OCI-LY7 (cell line): Measurements from ENCODE around the gene VPS4A. TPM values are rescaled to one million over a fixed set of nuclear protein-coding genes. Genes with fewer than 3 reads are reported as not detected.
"Not testable (repeated sequence)": the region's sequence is repeated elsewhere in the genome, so short reads cannot be mapped to it uniquely, and the experiment has no call there.

ENCODE experiments used
- BruUV-seq: library from RNA; stranded (reverse); fragments of 400-500 nt; replicated peaks from 2 replicates; lab custom pipeline; 2021; lab: Mats Ljungman, UMichigan
- CTCF ChIA-PET: fragments of 300-600 bp; sonication (Branson Sonifier 250); formaldehyde crosslinking; loops from one replicate; lab custom pipeline; 2022; ENCODE audit warnings: antibody characterized with exemption; ENCODE audit not compliant: unreplicated experiment; lab: Charles Lee
- POLR2A ChIA-PET: fragments of 300-600 bp; sonication (Branson Sonifier 250); formaldehyde crosslinking; loops from one replicate; lab custom pipeline; 2022; ENCODE audit warnings: antibody characterized with exemption; lab: Charles Lee
- DNase-seq: peaks from one replicate; pipeline ENCODE4 v3.0.0-alpha.2; 2015; ENCODE audit warnings: low spot score
- H2AFZ ChIP-seq: fragments of 200-600 bp; sonication (generic), shearing (Covaris generic); 2 replicates; pipeline ENCODE4 v1.6.1; 2014; ENCODE audit warnings: mild to moderate bottlenecking, antibody characterized with exemption, low read length, moderate library complexity
- H3K27ac ChIP-seq: fragments of 200-600 bp; sonication (generic); 2 replicates; pipeline ENCODE4 v1.5.1; 2014; ENCODE audit warnings: mixed run types, low read depth, mild to moderate bottlenecking, moderate library complexity, low read length, inconsistent platforms; ENCODE audit not compliant: poor library complexity, severe bottlenecking
- H3K36me3 ChIP-seq: fragments of 200-600 bp; sonication (generic); 2 replicates; pipeline ENCODE4 v1.6.1; 2014; ENCODE audit warnings: mild to moderate bottlenecking, antibody characterized with exemption, low read length, moderate library complexity, mixed read lengths; ENCODE audit not compliant: insufficient read depth
- H3K4me1 ChIP-seq: fragments of 200-600 bp; sonication (generic); 2 replicates; pipeline ENCODE4 v1.5.1; 2014; ENCODE audit warnings: mild to moderate bottlenecking, low read length; ENCODE audit not compliant: insufficient read depth, poor library complexity, severe bottlenecking
- H3K4me2 ChIP-seq: fragments of 200-600 bp; sonication (generic); 2 replicates; pipeline ENCODE4 v1.6.1; 2014; ENCODE audit warnings: mild to moderate bottlenecking, low read length
- H3K4me3 ChIP-seq: fragments of 200-600 bp; sonication (generic); 2 replicates; pipeline ENCODE4 v1.5.1; 2014; ENCODE audit warnings: mild to moderate bottlenecking, low read depth, low read length; ENCODE audit not compliant: poor library complexity, severe bottlenecking
- H3K79me2 ChIP-seq: fragments of 200-600 bp; sonication (generic); 2 replicates; pipeline ENCODE4 v1.6.1; 2016; ENCODE audit warnings: low read depth, mild to moderate bottlenecking, low read length, moderate library complexity, mixed read lengths; ENCODE audit not compliant: insufficient read depth
- H3K9me2 ChIP-seq: fragments of 200-600 bp; sonication (generic); 2 replicates; pipeline ENCODE4 v1.6.1; 2016; ENCODE audit warnings: mild to moderate bottlenecking, low read length, mixed read lengths; ENCODE audit not compliant: insufficient read depth
- H3K9me3 ChIP-seq: fragments of 200-600 bp; sonication (generic); 2 replicates; pipeline ENCODE4 v1.6.1; 2014; ENCODE audit warnings: mild to moderate bottlenecking, mixed run types, low read length, mixed read lengths
- H4K20me1 ChIP-seq: fragments of 200-600 bp; sonication (generic); 2 replicates; pipeline ENCODE4 v1.6.1; 2014; ENCODE audit warnings: mild to moderate bottlenecking, antibody characterized with exemption, low read length, moderate library complexity, mixed read lengths; ENCODE audit not compliant: insufficient read depth
- EZH2phosphoT487 ChIP-seq: fragments of 200-600 bp; sonication (generic); IDR thresholded peaks from 2 replicates; pipeline ENCODE4 v1.6.1; 2018; ENCODE audit warnings: low read depth, borderline replicate concordance, mild to moderate bottlenecking, mixed run types, antibody characterized with exemption, low read length, moderate library complexity, mixed read lengths
- intact Hi-C: fragments of 100-400 bp; cut with micrococcal nuclease; formaldehyde crosslinking; loops from one replicate; pipeline ENCODE4 v1.10.0; 2022; ENCODE audit not compliant: unreplicated experiment
- total RNA-seq, 2 experiments: library from RNA; depleted of rRNA in 1 of 2; stranded (reverse); fragments of >200 nt in 1 of 2; shearing (Covaris generic) in 1 of 2; gene quantifications; 2 replicates each; pipeline ENCODE4 v1.2.3, GENCODE V29; 2014 to 2022
- TF ChIP-seq, protein P1 (sequence below): fragments of 200-600 bp; sonication (generic); conservative IDR thresholded peaks from 2 replicates; pipeline ENCODE4 v1.5.1; 2014; ENCODE audit warnings: mild to moderate bottlenecking, antibody characterized with exemption, low read length, moderate library complexity, mixed read lengths

VPS4A gene
- total RNA-seq, 2 experiments from 2014 or later, result 33.3 to 33.7 TPM

DNA sequence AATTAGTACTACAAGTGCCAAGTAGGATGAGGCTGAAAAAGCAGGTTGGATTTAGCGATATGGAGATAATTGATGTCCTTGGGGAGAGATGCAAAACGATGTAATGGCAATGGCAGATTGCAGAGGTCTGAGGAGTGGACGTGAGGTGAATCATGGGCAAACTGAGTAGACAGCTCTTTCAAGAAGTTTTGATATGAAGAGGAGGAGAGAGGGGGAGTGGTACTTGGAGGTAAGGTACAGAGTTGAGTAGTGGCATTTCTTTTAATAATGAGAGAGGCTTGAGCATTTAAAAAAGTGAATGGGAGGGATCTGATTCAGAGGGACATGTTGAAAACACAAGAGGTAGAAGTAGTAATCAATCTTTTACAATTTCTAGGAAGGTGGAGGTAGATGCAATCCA is 17.7 kb upstream of the VPS4A start:
- CTCF ChIA-PET, result no interaction called here
- no TSS peak for BruUV-seq
- intact Hi-C loops, result no loop called here
- no peak for TF ChIP-seq EZH2phosphoT487
- TF ChIP-seq, protein P1, sequence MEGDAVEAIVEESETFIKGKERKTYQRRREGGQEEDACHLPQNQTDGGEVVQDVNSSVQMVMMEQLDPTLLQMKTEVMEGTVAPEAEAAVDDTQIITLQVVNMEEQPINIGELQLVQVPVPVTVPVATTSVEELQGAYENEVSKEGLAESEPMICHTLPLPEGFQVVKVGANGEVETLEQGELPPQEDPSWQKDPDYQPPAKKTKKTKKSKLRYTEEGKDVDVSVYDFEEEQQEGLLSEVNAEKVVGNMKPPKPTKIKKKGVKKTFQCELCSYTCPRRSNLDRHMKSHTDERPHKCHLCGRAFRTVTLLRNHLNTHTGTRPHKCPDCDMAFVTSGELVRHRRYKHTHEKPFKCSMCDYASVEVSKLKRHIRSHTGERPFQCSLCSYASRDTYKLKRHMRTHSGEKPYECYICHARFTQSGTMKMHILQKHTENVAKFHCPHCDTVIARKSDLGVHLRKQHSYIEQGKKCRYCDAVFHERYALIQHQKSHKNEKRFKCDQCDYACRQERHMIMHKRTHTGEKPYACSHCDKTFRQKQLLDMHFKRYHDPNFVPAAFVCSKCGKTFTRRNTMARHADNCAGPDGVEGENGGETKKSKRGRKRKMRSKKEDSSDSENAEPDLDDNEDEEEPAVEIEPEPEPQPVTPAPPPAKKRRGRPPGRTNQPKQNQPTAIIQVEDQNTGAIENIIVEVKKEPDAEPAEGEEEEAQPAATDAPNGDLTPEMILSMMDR, result no peak
- Histone ChIP-seq H3K9me3 (no peaks in the 10 kb centered on the region), H2AFZ (no peak overlapping the region), H3K79me2 (no peaks in the 10 kb centered on the region), H3K4me2 (no peak overlapping the region), H3K27ac (no peak overlapping the region), H3K4me1 (no peaks in the 10 kb centered on the region), H3K36me3 (peaks cover 4% of the 10 kb centered on the region; the same call in 1 of the 2 replicates), H3K4me3 (no peak overlapping the region), H4K20me1 (no peaks in the 10 kb centered on the region), H3K9me2 (no peaks in the 10 kb centered on the region)
- POLR2A ChIA-PET, result no interaction called here
- DNase-seq, result no peak

DNA sequence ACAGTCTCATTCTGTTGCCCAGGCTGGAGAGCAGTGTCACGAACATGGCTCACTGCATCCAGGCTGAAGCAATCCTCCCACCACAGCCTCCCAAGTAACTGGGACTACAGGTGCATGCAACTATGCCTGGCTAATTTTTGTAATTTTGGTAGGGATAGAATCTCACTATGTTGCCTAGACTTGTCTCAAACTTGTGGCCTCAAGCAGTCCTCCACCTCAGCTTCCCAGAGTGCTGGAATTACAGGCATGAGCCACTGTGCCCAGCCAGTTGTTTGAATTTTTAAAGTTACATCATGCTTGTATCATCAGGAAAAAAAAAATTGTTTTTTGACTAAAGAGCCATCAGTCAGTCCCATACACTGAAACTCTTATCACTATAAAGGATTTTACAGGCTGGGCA is 17.1 kb upstream of the VPS4A start:
- BruUV-seq, result no TSS peak
- POLR2A ChIA-PET, result no interaction called here
- no peak overlapping the region for H2AFZ ChIP-seq

DNA sequence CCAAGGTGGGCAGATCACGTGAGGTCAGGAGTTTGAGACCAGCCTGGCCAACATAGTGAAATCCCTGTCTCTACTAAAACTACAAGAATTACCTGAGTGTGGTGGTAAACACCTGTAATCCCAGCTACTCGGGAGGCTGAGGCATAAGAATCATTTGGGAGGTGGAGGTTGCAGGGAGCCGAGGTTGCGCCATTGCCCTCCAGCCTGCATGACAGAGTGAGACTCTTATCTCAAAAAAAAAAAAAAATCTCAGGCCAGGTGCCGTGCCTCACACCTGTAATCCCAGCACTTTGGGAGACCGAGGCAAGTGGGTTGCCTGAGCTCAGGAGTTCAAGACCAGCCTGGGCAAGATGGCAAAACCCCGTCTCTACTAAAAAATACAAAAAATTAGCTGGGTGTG is 14.4 kb upstream of the VPS4A start:
- H3K79me2 ChIP-seq, H3K4me3 ChIP-seq, H4K20me1 ChIP-seq, H3K9me3 ChIP-seq, H2AFZ ChIP-seq, BruUV-seq, CTCF ChIA-PET, H3K4me2 ChIP-seq, H3K9me2 ChIP-seq, DNase-seq, H3K27ac ChIP-seq, H3K4me1 ChIP-seq, intact Hi-C loops: not testable (repeated sequence)
- peaks cover 18% of the 10 kb centered on the region; the same call in 1 of the 2 replicates for H3K36me3 ChIP-seq
- POLR2A ChIA-PET, result interaction anchor here (0.7 kb wide), 1 partner anchor 26 kb away, joined by 8 read pairs; no protein-coding TSS in a partner anchor

More for the DNA sequence above, 17.1 kb upstream of the VPS4A start:
- H3K4me1 ChIP-seq, result no peaks in the 10 kb centered on the region
- DNase-seq, result no peak
- CTCF ChIA-PET, result no interaction called here
- no peaks in the 10 kb centered on the region for H3K79me2 ChIP-seq
- no peak overlapping the region for H3K4me2 ChIP-seq
- TF ChIP-seq, protein P1, result no peak
- TF ChIP-seq EZH2phosphoT487, result no peak
- intact Hi-C loops, result no loop called here
- no peaks in the 10 kb centered on the region for H3K9me2 ChIP-seq
- H3K9me3 ChIP-seq, result no peaks in the 10 kb centered on the region
- H3K27ac ChIP-seq, result no peak overlapping the region
- H4K20me1 ChIP-seq, result no peaks in the 10 kb centered on the region
- no peaks in the 10 kb centered on the region for H3K36me3 ChIP-seq
- H3K4me3 ChIP-seq, result no peak overlapping the region
